Mesodermal cell (in vitro differentiated cells): ENCODE measurements around the gene SUPT3H.

Experiments
- H3K27ac ChIP-seq: 2 replicates; pipeline ENCODE4 v1.7.0; 2013; ENCODE audit warnings: mild to moderate bottlenecking, low read depth, low read length, moderate library complexity; ENCODE audit not compliant: severe bottlenecking
- H3K36me3 ChIP-seq: 2 replicates; pipeline ENCODE4 v1.7.1; 2013; ENCODE audit warnings: mild to moderate bottlenecking, low read length, moderate library complexity; ENCODE audit not compliant: control insufficient read depth, insufficient read depth
- H3K4me1 ChIP-seq: one replicate; pipeline ENCODE4 v1.7.1; 2013; ENCODE audit warnings: mild to moderate bottlenecking, low read length; ENCODE audit not compliant: insufficient read depth, control insufficient read depth, poor library complexity, severe bottlenecking
- H3K4me3 ChIP-seq: 2 replicates; pipeline ENCODE4 v1.7.0; 2013; ENCODE audit warnings: low read length, control low read depth, mild to moderate bottlenecking; ENCODE audit not compliant: insufficient read depth, poor library complexity, severe bottlenecking; ENCODE audit errors: extremely low read depth
- H3K9me3 ChIP-seq: 2 replicates; pipeline ENCODE4 v1.7.1; 2013; ENCODE audit warnings: mild to moderate bottlenecking, low read length, moderate library complexity; ENCODE audit not compliant: control insufficient read depth
- WGBS, 2 experiments: methylation state at CpG; one replicate each; pipeline ENCODE4 v1.1.5; 2013; ENCODE audit warnings: missing lambda C conversion rate in 2 of 2; ENCODE audit not compliant: insufficient coverage in 2 of 2; 5-methylcytosine and 5-hydroxymethylcytosine counted together

The SUPT3H gene

GRCh38 chr6:44933108-44933507 lies 444.6 kb downstream of the SUPT3H start:
- Histone ChIP-seq H3K27ac (no peak overlapping the region), H3K4me1 (no peaks in the 10 kb centered on the region), H3K36me3 (no peaks in the 10 kb centered on the region), H3K4me3 (no peak overlapping the region), H3K9me3 (no peaks in the 10 kb centered on the region)
- WGBS, 2 experiments = 83 to 100% methylated on average over 1 to 2 of the region's 4 CpGs

- Histone ChIP-seq H3K4me1 (no peaks in the 10 kb centered on the region), H3K36me3 (no peaks in the 10 kb centered on the region), H3K4me3 (no peak overlapping the region), H3K27ac (no peak overlapping the region), H3K9me3 (no peaks in the 10 kb centered on the region)
- 74 to 80% methylated on average over 1 to 2 of the region's 7 CpGs for WGBS, 2 experiments
Observed at GRCh38 chr6:44932651-44933091, 445.1 kb downstream of the SUPT3H start.

GRCh38 chr6:44931385-44931784 lies 446.3 kb downstream of the SUPT3H start:
- H3K4me1 ChIP-seq = no peaks in the 10 kb centered on the region
- H3K9me3 ChIP-seq = no peaks in the 10 kb centered on the region
- H3K27ac ChIP-seq = no peak overlapping the region
- no peaks in the 10 kb centered on the region for H3K36me3 ChIP-seq
- H3K4me3 ChIP-seq = no peak overlapping the region

DNA sequence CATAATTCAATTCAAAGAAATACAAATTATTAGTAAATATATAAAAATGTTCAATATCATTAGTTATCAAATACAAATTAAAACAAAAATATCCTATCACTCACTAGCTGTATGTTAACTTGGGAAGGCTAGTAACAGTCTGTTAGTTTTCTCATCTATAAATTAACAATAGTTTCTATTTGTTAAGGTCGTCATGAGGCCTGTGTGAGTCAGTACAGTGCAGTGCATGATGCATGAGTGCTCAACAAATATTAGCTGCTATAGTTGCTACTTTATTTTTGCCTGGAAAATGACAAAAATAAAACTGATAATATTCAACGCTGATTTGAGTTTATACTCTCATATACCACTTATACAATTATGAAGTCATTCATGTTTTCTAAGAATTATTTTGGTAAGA lies 451.2 kb downstream of the SUPT3H start:
- H3K4me3 ChIP-seq = no peak overlapping the region
- H3K36me3 ChIP-seq = no peaks in the 10 kb centered on the region
- WGBS, 2 experiments = no CpG with 5 or more reads among the region's 2 CpGs
- H3K9me3 ChIP-seq = no peaks in the 10 kb centered on the region
- H3K27ac ChIP-seq = no peak overlapping the region
- H3K4me1 ChIP-seq = peaks cover 8% of the 10 kb centered on the region

DNA sequence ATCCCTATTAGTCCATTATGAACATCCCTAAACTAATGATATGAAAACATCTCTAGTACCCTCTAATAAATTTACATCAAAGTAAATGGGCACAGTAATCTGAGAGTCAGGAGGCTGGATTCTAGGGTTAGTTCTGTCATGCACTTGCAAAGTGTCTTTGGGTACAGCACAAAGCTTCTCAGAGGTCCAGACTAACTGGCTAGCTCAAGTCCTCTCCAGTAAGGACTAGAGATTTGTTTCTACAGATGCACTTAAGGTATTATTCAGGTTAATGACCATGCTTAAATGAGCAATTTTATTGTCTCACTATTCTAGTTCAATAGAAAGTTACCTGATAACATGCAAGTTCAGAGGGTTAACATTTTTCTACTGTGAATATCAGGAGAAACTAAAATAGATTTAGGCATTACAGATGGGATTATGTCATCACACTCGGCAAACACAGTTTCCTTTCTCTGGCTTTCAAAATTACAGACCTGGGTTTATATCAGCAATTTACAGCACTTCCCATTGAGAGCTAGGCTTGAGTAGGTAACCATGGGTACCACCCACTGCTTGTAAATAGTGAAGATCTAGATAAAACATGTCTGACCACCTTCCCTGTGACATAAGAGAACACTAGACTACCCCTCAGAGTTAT lies 452.5 kb downstream of the SUPT3H start:
- H3K4me1 ChIP-seq = peaks cover 8% of the 10 kb centered on the region
- WGBS, 2 experiments = no CpG with 5 or more reads among the region's 1 CpG
- H3K4me3 ChIP-seq = no peak overlapping the region
- no peaks in the 10 kb centered on the region for H3K36me3 ChIP-seq
- no peaks in the 10 kb centered on the region for H3K9me3 ChIP-seq
- H3K27ac ChIP-seq = peak overlapping the region; percentile 66

DNA sequence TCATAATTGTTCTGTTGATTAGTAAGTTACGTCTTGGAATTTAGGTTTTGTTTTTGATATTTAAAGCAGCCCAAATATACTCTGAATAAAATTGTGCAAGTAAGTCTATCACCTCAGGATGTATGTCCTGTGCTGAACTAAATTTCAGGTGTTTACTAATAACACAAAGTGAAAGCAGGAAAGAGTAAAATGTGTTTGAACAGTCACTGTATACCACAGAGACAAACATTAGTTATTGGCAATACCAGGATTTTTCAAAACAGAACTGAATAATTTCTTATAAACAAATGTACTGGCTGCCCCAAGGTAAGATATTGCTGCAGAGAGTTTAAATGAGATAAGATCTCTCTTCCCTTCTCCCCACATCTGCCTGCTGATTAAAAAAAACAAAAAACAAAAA lies 454.3 kb downstream of the SUPT3H start:
- Histone ChIP-seq H3K27ac (no peak overlapping the region), H3K36me3 (no peaks in the 10 kb centered on the region), H3K9me3 (no peaks in the 10 kb centered on the region), H3K4me3 (no peak overlapping the region), H3K4me1 (peaks cover 8% of the 10 kb centered on the region)
- WGBS, 2 experiments = no CpG with 5 or more reads among the region's 1 CpG

- Histone ChIP-seq H3K4me1 (peaks cover 8% of the 10 kb centered on the region), H3K36me3 (no peaks in the 10 kb centered on the region), H3K9me3 (no peaks in the 10 kb centered on the region), H3K27ac (no peak overlapping the region), H3K4me3 (no peak overlapping the region)
- 80 to 100% methylated on average over 1 of the region's 3 CpGs for WGBS, 2 experiments
Observed at GRCh38 chr6:44921798-44922197, 455.9 kb downstream of the SUPT3H start.

DNA sequence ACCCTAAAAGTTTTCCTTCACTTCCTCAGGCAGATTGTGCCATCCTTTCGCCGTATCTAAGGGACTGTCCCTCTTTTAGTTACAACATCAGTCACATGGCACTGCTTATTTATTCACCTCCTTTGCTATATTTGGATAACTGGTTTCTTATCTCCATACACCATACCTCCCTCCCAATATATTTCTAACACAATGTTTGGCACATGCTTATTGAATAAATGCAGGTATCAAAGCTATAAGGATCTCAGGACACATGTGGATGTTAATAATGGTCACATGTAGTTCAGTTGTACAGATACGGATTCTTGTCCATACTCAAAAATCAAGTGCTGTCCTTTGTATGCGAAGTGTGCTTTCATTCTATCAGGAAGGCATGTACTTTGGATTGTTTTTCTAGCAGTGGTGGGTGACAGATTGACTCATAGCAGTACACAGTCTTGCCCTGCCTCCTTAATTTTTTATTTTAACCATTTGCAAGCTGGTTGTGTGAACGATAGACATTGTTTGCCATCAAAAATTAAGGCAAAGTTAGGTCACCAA lies 456.7 kb downstream of the SUPT3H start:
- 83 to 100% methylated on average over 4 to 5 of the region's 5 CpGs for WGBS, 2 experiments
- Histone ChIP-seq H3K4me3 (no peak overlapping the region), H3K36me3 (no peaks in the 10 kb centered on the region), H3K9me3 (no peaks in the 10 kb centered on the region), H3K4me1 (peaks cover 8% of the 10 kb centered on the region), H3K27ac (no peak overlapping the region)

DNA sequence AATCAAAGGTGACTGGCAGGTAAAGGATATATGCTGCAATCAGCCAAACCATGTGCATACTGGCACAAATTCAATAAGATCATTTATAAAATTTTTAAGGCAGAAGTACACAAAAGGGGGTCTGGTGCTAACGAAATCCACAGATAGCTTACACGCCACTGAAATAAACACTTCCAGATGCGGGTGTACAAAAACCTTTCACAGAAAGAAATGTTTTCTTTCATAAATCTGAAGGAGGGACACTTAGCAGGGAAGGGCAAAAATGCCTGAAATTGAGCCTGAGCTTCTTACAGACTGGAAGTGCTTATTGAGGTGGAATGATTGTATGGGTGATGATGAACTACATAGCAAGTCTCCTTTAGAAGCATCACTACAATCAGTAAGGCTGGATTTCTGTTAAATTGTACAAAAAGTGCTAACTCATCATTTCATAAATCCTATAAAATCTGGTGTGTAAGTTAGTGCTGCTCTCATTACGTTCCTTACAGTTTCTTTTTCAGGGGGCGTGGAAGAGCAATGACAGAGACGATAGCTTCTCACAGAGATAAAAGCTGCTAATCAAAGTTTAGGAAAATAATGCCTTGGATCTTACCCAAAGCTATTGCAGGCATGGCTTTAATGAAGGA lies 458.9 kb downstream of the SUPT3H start:
- H3K36me3 ChIP-seq = no peaks in the 10 kb centered on the region
- H3K9me3 ChIP-seq = no peaks in the 10 kb centered on the region
- 100% methylated on average over 3 of the region's 6 CpGs; no CpG with 5 or more reads in 1 of the 2 experiments for WGBS, 2 experiments
- H3K4me3 ChIP-seq = no peak overlapping the region
- peaks cover 5% of the 10 kb centered on the region for H3K4me1 ChIP-seq
- no peak overlapping the region for H3K27ac ChIP-seq

DNA sequence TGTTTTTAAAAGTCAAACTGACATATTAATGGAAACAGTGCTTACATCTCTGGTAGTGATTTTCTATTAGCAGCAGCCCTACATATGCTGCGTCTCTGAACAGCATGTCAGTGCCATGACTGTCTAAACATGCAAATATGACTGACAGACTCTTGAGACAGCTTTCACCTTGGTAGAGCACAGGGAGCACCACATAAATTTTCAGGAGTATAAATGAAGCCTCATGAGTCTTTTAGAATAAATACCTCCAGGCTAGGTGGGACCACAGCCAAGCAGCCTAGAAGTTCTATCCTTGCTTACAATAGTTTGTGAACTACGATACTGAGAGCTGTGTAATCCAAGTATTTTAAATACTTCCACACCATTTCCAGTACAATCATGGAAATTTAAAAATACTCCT lies 460.3 kb downstream of the SUPT3H start:
- no peaks in the 10 kb centered on the region for H3K9me3 ChIP-seq
- H3K36me3 ChIP-seq = no peaks in the 10 kb centered on the region
- H3K27ac ChIP-seq = no peak overlapping the region
- peaks cover 5% of the 10 kb centered on the region for H3K4me1 ChIP-seq
- no peak overlapping the region for H3K4me3 ChIP-seq
- WGBS, 2 experiments = 83 to 95% methylated on average over 1 to 2 of the region's 2 CpGs

- Histone ChIP-seq H3K27ac (no peak overlapping the region), H3K4me3 (no peak overlapping the region), H3K9me3 (no peaks in the 10 kb centered on the region), H3K36me3 (no peaks in the 10 kb centered on the region), H3K4me1 (no peaks in the 10 kb centered on the region)
- WGBS, 2 experiments = 100% methylated on average over 1 of the region's 2 CpGs; no CpG with 5 or more reads in 1 of the 2 experiments
Observed at GRCh38 chr6:44915111-44915510, 462.6 kb downstream of the SUPT3H start.
